Keratinocyte (primary cell): Measurements from ENCODE around the gene SRGN.

ENCODE experiments used
- EZH2 ChIP-seq: IDR thresholded peaks from one replicate; pipeline ENCODE4 v1.6.1; 2012; ENCODE audit warnings: inconsistent platforms, mild to moderate bottlenecking, low read length, moderate library complexity
- TF ChIP-seq, protein P1 (sequence below), 3 experiments: IDR thresholded peaks in 1 of 3; conservative IDR thresholded peaks in 1 of 3; optimal IDR thresholded peaks in 1 of 3; 2 replicates in 2 of 3; 3 replicates in 1 of 3; pipeline versions ENCODE3 to v1.5.1; 2011; ENCODE audit warnings: low read length in 3 of 3, mild to moderate bottlenecking in 3 of 3, moderate library complexity in 2 of 3, control low read depth in 1 of 3, inconsistent platforms in 1 of 3; ENCODE audit not compliant: insufficient read depth in 2 of 3; ENCODE audit errors: extremely low read depth in 1 of 3

DNA sequence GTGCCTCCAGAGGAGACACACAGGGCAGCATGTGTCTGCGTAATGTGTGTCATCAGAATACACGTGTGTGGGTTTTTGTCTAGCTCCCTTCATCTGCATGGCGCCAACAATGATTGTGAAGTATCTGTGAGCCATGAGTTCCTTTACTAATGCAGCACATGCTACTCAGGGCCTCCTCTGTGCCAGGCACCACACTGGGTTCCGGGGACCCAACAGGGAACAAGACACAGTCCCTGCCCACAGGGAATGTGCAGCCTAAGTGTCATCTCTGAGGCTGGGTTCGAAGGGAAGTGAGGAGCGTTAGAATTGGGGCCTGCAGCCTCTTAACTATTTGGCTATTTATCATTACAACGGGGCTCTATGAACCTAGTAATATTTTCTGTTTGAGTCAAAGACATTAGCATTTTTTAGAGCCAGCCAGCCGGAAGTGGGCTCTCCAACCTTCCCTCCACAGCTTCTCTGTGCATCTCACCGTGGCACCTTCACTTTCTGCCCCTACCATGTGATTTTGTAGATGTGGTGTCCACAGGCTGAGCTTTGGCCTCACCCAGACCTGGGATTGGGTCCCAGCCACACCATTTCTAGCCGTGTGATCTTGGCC is 43.9 kb upstream of the SRGN start:
- TF ChIP-seq, protein P1, sequence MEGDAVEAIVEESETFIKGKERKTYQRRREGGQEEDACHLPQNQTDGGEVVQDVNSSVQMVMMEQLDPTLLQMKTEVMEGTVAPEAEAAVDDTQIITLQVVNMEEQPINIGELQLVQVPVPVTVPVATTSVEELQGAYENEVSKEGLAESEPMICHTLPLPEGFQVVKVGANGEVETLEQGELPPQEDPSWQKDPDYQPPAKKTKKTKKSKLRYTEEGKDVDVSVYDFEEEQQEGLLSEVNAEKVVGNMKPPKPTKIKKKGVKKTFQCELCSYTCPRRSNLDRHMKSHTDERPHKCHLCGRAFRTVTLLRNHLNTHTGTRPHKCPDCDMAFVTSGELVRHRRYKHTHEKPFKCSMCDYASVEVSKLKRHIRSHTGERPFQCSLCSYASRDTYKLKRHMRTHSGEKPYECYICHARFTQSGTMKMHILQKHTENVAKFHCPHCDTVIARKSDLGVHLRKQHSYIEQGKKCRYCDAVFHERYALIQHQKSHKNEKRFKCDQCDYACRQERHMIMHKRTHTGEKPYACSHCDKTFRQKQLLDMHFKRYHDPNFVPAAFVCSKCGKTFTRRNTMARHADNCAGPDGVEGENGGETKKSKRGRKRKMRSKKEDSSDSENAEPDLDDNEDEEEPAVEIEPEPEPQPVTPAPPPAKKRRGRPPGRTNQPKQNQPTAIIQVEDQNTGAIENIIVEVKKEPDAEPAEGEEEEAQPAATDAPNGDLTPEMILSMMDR (optimal IDR thresholded peaks at IDR 0.05 in 1 of 3, IDR thresholded peaks at IDR 0.05 in 1 of 3, conservative IDR thresholded peaks at IDR 0.05 in 1 of 3; ENCODE audit: extremely low read depth in 1 of 3, insufficient read depth in 2 of 3, low read length in 3 of 3): no peak
- no peak for TF ChIP-seq EZH2
